ENCODE measurements around the gene AMT. TPM values are rescaled to one million over a fixed set of nuclear protein-coding genes. Genes with fewer than 3 reads are reported as not detected.

AMT gene, protein sequence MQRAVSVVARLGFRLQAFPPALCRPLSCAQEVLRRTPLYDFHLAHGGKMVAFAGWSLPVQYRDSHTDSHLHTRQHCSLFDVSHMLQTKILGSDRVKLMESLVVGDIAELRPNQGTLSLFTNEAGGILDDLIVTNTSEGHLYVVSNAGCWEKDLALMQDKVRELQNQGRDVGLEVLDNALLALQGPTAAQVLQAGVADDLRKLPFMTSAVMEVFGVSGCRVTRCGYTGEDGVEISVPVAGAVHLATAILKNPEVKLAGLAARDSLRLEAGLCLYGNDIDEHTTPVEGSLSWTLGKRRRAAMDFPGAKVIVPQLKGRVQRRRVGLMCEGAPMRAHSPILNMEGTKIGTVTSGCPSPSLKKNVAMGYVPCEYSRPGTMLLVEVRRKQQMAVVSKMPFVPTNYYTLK
- total RNA-seq: 1 to 10 TPM; 6.4 to 7.6 TPM
- polyA plus RNA-seq: under 1 TPM; 0.15 to 0.83 TPM

DNA sequence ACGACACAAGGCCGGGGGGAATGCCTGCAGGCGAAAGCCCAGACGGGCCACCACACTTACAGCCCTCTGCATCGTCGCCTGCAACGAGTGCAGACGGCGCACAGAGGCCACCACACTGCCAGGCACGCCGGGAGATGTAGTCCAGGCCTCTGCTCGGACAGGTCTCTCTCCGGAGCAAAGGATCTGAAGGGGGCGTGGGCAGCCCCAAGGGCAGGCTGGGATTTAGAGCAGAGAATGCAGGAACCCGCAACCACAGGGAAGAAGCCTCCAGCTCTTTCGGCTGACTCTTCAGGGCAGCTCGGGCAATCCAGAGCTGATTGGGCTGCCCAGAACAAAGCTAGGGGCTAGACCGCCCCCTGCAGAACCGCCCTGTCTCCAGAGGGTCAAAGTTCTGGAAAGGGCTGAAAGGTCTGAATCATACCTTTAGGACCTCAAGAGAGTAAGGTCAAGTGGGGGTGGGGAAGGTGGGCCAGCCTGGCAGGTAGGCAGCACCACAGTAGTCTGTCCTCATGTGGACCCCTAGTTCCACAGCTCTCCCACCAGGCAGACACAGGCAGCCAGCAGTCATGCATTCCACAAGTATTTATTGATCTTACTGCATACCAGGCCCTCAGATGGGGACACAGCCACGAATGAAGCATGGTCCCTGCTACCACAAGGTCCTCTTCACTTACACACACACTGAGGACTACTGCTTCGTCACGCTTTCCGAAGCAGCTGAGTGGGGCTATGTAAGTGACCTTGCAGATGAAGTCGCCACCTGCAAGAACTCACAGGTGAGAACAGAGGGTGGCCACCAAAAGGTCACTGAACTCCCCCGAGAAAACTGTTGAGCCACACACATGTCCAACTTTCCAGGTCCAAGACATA is at the start of gene AMT:
TSS of gene AMT (minus strand) at position 95 of the 870 bp plus-strand sequence. CDS start at position 72, 23 bp downstream.
- peak within 1 kb of the TSS in 1 of 8 donors; percentile 35 for H3K4me3 Mint-ChIP-seq

DNA sequence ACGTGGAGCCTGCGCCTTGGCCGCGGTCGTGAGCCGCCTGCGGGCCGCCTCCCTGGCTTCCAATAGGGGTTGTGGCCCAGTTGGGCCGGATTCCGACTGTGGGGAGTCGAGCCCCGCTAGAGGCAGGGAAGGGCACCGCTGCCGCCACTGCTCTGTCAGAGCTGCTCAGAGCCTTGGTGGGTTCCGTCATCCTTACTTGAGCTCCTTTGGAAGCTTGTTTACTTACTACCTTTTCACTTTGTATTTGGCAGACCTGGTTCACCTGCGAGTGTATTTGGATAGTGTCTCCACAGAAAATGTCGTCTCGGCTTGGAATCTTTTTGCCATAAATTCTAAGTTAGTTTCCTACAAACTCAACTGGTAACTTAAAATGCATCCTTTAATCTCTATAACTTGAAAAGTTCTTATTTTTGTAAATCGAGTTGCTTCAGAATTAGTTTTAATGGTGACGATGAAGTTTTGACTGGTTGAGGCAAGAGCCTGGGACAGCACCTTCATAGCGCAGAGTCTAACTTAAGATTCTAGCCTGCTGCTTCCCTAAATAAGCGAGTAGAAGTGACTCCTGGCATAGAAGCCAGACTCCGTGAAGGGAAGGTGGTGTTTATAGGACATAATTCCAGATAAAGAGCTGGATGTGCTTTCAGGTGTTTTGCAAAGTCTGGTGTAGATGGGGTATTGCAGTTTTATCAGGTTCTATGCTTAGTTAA is 48.6 kb upstream of the AMT start:
- DNase-seq: no peak
- Mint-ChIP-seq H3K9me3 (no peaks in the 10 kb centered on the region), H3K36me3 (peaks cover 0 to 5% of the 10 kb centered on the region in 2 donors), H3K27me3 (no peaks in the 10 kb centered on the region), H3K4me1 (peaks cover 15 to 29% (median 20%) of the 10 kb centered on the region in 4 donors), H3K4me3 (peak overlapping the region; percentile 82 to 92 (median 89)), H3K27ac (peak overlapping the region; percentile 90 to 96 (median 95))
- intact Hi-C loops (cut with micrococcal nuclease): loop anchor here (1.0 to 5.0 kb wide), 6 partner anchors 42 to 846 kb away; partner anchors contain the start of genes APEH, NICN1, QRICH1 and TCTA
- Histone ChIP-seq H3K4me3 (ENCODE audit: low read length in 2 of 2) (peak overlapping the region; percentile 59 to 71), H3K36me3 (ENCODE audit: insufficient read depth, low read length) (no peaks in the 10 kb centered on the region), H3K27ac (ENCODE audit: low read depth, low read length) (peak overlapping the region; percentile 87), H3K4me1 (ENCODE audit: insufficient read depth, low read length) (peaks cover 26% of the 10 kb centered on the region), H3K9me3 (ENCODE audit: control insufficient read depth in 1 of 2, low read length in 2 of 2) (no peaks in the 10 kb centered on the region), H3K27me3 (ENCODE audit: insufficient read depth, low read length) (no peaks in the 10 kb centered on the region)
- POLR2A ChIA-PET (ENCODE audit: partially characterized antibody): interaction anchor here (1.1 to 3.6 kb wide), 15 partner anchors 8 to 793 kb away, joined by 3 to 53 read pairs (median 7); partner anchors contain the start of genes KLHDC8B, NICN1, QRICH1 and RHOA
- CTCF ChIA-PET (ENCODE audit: partially characterized antibody): interaction anchor here (0.6 to 3.4 kb wide), 6 partner anchors 9 to 481 kb away, joined by 3 to 14 read pairs (median 6); partner anchors contain the start of genes KLHDC8B, P4HTM and USP4

More for the DNA sequence above, at the start of gene AMT:
- no peak for DNase-seq
- Histone ChIP-seq H3K9me3 (ENCODE audit: control insufficient read depth in 1 of 2, low read length in 2 of 2) (no peaks in the 10 kb centered on the region), H3K27me3 (ENCODE audit: insufficient read depth, low read length) (no peaks in the 10 kb centered on the region), H3K4me1 (ENCODE audit: insufficient read depth, low read length) (peaks cover 13% of the 10 kb centered on the region), H3K4me3 (ENCODE audit: low read length in 2 of 2) (no peak within 1 kb of the TSS), H3K36me3 (ENCODE audit: insufficient read depth, low read length) (peaks cover 5% of the 10 kb centered on the region), H3K27ac (ENCODE audit: low read depth, low read length) (no peak within 1 kb of the TSS)
- peaks cover 10 to 15% of the 10 kb centered on the region in 2 donors for H3K36me3 Mint-ChIP-seq
- no peaks in the 10 kb centered on the region for H3K27me3 Mint-ChIP-seq
- intact Hi-C loops (cut with micrococcal nuclease): no loop called here
- H3K9me3 Mint-ChIP-seq: no peaks in the 10 kb centered on the region
- CTCF ChIA-PET (ENCODE audit: partially characterized antibody): interaction anchor here (3.7 kb wide), 1 partner anchor 26 kb away, joined by 11 read pairs; no protein-coding TSS in a partner anchor
- H3K27ac Mint-ChIP-seq: peak within 1 kb of the TSS in 5 of 7 donors; percentile 29 to 83 (median 61)
- POLR2A ChIA-PET (ENCODE audit: partially characterized antibody): interaction anchor here (0.9 to 4.0 kb wide), 2 partner anchors 10 to 83 kb away, joined by 4 to 23 read pairs; partner anchors contain the start of genes RHOA, TCTA and USP4
- H3K4me1 Mint-ChIP-seq: peaks cover 18 to 50% (median 33%) of the 10 kb centered on the region in 4 donors

DNA sequence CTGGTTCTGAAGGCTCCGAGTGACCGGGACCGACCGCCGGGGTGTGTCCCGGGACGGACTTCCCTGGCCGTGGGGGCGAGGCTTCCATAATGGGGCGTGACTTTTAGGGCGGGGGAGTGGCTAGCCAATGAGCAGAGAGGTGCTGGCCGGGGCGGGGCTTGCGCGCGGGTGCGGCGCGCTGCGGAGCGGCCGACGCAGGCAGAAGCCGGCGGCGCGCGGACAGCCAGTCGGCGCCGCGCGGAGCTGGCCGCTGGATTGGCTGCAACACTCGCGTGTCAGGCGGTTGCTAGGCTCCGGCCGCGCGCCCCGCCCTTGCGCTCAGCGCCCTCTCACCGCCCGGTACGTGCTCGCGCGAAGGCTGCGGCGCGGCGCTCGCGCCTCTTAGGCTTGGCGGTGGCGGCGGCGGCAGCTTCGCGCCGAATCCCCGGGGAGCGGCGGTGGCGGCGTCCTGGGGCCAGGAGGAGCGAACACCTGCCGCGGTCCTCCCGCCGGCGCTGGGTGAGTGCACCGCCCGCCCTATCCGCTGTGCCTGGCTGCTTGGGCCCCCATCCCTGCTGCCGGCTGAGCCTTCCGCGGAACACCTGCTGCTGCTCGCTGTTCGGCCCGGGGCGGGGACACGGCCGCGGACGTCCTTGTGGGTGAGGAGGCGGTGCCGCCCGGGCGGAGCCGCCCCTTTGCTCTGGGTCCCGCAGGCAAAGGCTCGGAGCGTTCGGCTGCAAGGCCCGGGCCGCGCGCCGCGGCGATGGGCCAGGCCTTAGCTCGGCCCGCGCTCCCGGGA is 47.9 kb upstream of the AMT start, which contains the start of gene DAG1:
TSS of gene DAG1 (plus strand) at position 332 of the 778 bp plus-strand sequence. CDS start 40,268 bp downstream, outside the sequence.
- Mint-ChIP-seq H3K27me3 (no peaks in the 10 kb centered on the region), H3K9me3 (no peaks in the 10 kb centered on the region), H3K27ac (peak within 1 kb of the TSS; percentile 90 to 96 (median 95)), H3K36me3 (peaks cover 0 to 5% of the 10 kb centered on the region in 2 donors), H3K4me3 (peak within 1 kb of the TSS; percentile 89 to 93 (median 91)), H3K4me1 (peaks cover 15 to 28% (median 19%) of the 10 kb centered on the region in 4 donors)
- H3K36me3 ChIP-seq (ENCODE audit: insufficient read depth, low read length): no peaks in the 10 kb centered on the region
- ChIA-PET CTCF (ENCODE audit: partially characterized antibody) (interaction anchor here (0.6 to 3.4 kb wide), 7 partner anchors 10 to 480 kb away, joined by 3 to 14 read pairs (median 5); partner anchors contain the start of genes KLHDC8B, P4HTM and USP4), POLR2A (ENCODE audit: partially characterized antibody) (interaction anchor here (0.6 to 3.6 kb wide), 21 partner anchors 9 to 794 kb away, joined by 3 to 53 read pairs (median 5); partner anchors contain the start of genes IMPDH2, KLHDC8B, NDUFAF3 and NICN1)
- H3K4me3 ChIP-seq (ENCODE audit: low read length in 2 of 2): peak within 1 kb of the TSS; percentile 71 to 89
- H3K4me1 ChIP-seq (ENCODE audit: insufficient read depth, low read length): peaks cover 26% of the 10 kb centered on the region
- H3K27me3 ChIP-seq (ENCODE audit: insufficient read depth, low read length): no peaks in the 10 kb centered on the region
- intact Hi-C loops (cut with micrococcal nuclease): loop anchor here (1.0 to 5.0 kb wide), 6 partner anchors 41 to 847 kb away; partner anchors contain the start of genes APEH, NICN1, QRICH1 and TCTA
- no peaks in the 10 kb centered on the region for H3K9me3 ChIP-seq (ENCODE audit: control insufficient read depth in 1 of 2, low read length in 2 of 2)
- peak within 1 kb of the TSS; percentile 87 for H3K27ac ChIP-seq (ENCODE audit: low read depth, low read length)
- peak; percentile 93 to 96 (median 95) for DNase-seq

DNA sequence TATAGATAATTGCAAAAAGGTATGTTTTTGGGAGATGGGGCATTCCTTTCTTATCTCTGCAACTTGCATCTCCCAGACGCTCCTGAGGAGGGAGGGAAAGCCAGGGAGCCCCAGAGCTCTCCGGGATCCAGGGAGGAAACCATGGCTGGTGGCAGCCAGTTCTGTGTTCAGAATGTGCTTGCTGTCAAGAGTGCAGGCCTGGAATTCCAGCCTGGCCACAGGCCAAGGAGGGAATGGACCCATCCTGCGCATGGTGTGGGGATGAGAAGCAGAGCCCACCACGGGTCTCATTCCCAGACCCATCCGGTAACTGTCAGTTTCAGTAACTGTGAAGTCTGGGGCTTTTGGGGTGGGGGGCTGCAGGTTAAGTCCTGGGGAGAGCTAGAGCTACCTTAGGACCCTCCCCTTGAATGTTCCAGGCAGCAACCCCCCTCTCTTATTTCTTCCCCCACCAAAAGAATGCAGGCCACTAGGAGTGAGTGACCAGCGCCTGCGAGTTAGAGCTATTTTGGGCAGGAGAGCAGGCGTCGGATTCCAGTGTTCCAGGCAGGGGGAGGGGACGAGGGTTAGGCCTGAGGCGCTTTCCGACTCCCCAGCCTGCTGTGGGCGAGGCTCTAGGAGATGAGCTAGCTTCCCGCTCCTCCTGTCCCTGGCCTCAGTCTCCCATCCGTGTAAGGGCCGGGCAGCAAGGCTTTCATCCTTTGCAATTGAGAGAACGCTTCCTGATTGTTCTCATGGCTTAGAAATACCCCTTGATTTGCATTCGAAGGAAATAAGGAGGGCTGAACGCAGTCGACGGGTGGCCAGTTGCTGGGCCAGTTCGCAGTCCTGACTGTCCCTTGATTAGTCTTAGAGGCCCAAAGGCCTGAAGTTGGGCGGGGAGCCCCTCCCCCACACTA is 47.0 kb upstream of the AMT start:
- POLR2A ChIA-PET (ENCODE audit: partially characterized antibody): interaction anchor here (0.6 to 3.6 kb wide), 22 partner anchors 9 to 657 kb away, joined by 3 to 53 read pairs (median 5); partner anchors contain the start of genes IMPDH2, KLHDC8B, NDUFAF3 and NICN1
- H3K4me3 Mint-ChIP-seq: peak overlapping the region; percentile 89 to 93 (median 91)
- no peaks in the 10 kb centered on the region for H3K9me3 Mint-ChIP-seq
- H3K9me3 ChIP-seq (ENCODE audit: control insufficient read depth in 1 of 2, low read length in 2 of 2): no peaks in the 10 kb centered on the region
- H3K4me1 Mint-ChIP-seq: peaks cover 15 to 28% (median 19%) of the 10 kb centered on the region in 4 donors
- H3K27ac ChIP-seq (ENCODE audit: low read depth, low read length): peak overlapping the region; percentile 69
- peaks cover 26% of the 10 kb centered on the region for H3K4me1 ChIP-seq (ENCODE audit: insufficient read depth, low read length)
- intact Hi-C loops (cut with micrococcal nuclease): no loop called here
- peak overlapping the region; percentile 80 to 94 (median 94) for H3K27ac Mint-ChIP-seq
- no peaks in the 10 kb centered on the region for H3K36me3 ChIP-seq (ENCODE audit: insufficient read depth, low read length)
- DNase-seq: no peak
- H3K27me3 ChIP-seq (ENCODE audit: insufficient read depth, low read length): no peaks in the 10 kb centered on the region
- CTCF ChIA-PET (ENCODE audit: partially characterized antibody): interaction anchor here (0.6 to 3.4 kb wide), 7 partner anchors 20 to 447 kb away, joined by 3 to 14 read pairs (median 5); partner anchors contain the start of genes KLHDC8B, NDUFAF3 and USP4
- H3K27me3 Mint-ChIP-seq: no peaks in the 10 kb centered on the region
- H3K36me3 Mint-ChIP-seq: peaks cover 0 to 5% of the 10 kb centered on the region in 2 donors
- H3K4me3 ChIP-seq (ENCODE audit: low read length in 2 of 2): peak overlapping the region; percentile 30 to 89

DNA sequence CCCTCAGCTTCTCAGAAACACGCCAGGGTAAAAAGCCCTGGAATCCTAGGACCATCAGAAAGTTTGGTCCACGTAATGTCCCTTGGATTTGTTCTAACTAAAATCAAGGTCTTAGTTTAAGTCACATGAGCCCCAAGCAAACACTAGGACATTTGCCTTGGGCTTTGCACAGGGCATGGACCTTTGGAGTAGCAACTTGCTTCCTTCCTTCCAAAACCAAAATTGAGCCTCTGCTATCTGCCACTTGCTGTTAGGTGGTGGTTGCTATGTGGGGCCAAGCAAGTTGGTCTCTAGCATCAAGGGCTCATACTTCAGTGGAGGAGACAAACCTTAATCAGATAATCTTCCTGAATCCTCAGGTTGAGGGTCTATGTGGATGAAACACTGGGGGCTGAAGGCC is 43.8 kb upstream of the AMT start:
- CTCF ChIA-PET (ENCODE audit: partially characterized antibody): no interaction called here
- peaks cover 13% of the 10 kb centered on the region for H3K4me1 ChIP-seq (ENCODE audit: insufficient read depth, low read length)
- Mint-ChIP-seq H3K36me3 (no peaks in the 10 kb centered on the region), H3K4me1 (peaks cover 3 to 14% (median 9%) of the 10 kb centered on the region in 4 donors), H3K27ac (no peak overlapping the region), H3K9me3 (no peaks in the 10 kb centered on the region), H3K4me3 (no peak overlapping the region), H3K27me3 (no peaks in the 10 kb centered on the region)
- intact Hi-C loops (cut with micrococcal nuclease): no loop called here
- no peak overlapping the region for H3K27ac ChIP-seq (ENCODE audit: low read depth, low read length)
- DNase-seq: no peak
- H3K9me3 ChIP-seq (ENCODE audit: control insufficient read depth in 1 of 2, low read length in 2 of 2): no peaks in the 10 kb centered on the region
- no peaks in the 10 kb centered on the region for H3K36me3 ChIP-seq (ENCODE audit: insufficient read depth, low read length)
- POLR2A ChIA-PET (ENCODE audit: partially characterized antibody): no interaction called here
- H3K27me3 ChIP-seq (ENCODE audit: insufficient read depth, low read length): no peaks in the 10 kb centered on the region
- H3K4me3 ChIP-seq (ENCODE audit: low read length in 2 of 2): no peak overlapping the region

Measured in CD4-positive, alpha-beta memory T cell (primary cell).